Measurements from ENCODE around the gene CBX2.

CBX2 gene

GRCh38 chr17:79785017-79785899 lies 7.3 kb downstream of the CBX2 start:
- no peak for TF ChIP-seq CTCF (IDR thresholded peaks at IDR 0.05; ENCODE audit: low read depth, low read length)
- H3K4me3 ChIP-seq (replicated peaks in 1 of 2; ENCODE audit: low read depth in 2 of 2, low read length in 2 of 2), result no peak overlapping the region
- no peak for DNase-seq (ENCODE audit: low read depth in 2 of 2)

- TF ChIP-seq CTCF (IDR thresholded peaks at IDR 0.05; ENCODE audit: low read depth, low read length), result no peak
- no peak overlapping the region for H3K4me3 ChIP-seq (replicated peaks in 1 of 2; ENCODE audit: low read depth in 2 of 2, low read length in 2 of 2)
- DNase-seq (ENCODE audit: low read depth in 2 of 2), result no peak
Observed at GRCh38 chr17:79785900-79786810, 8.2 kb downstream of the CBX2 start.

- no peak for DNase-seq (ENCODE audit: low read depth in 2 of 2)
- H3K4me3 ChIP-seq (replicated peaks in 1 of 2; ENCODE audit: low read depth in 2 of 2, low read length in 2 of 2), result no peak overlapping the region
- no peak for TF ChIP-seq CTCF (IDR thresholded peaks at IDR 0.05; ENCODE audit: low read depth, low read length)
Observed at GRCh38 chr17:79786930-79787643, 9.1 kb downstream of the CBX2 start.

- no peak overlapping the region for H3K4me3 ChIP-seq (replicated peaks in 1 of 2; ENCODE audit: low read depth in 2 of 2, low read length in 2 of 2)
- TF ChIP-seq CTCF (IDR thresholded peaks at IDR 0.05; ENCODE audit: low read depth, low read length), result no peak
- DNase-seq (ENCODE audit: low read depth in 2 of 2), result no peak
Observed at GRCh38 chr17:79788455-79788854, 10.5 kb downstream of the CBX2 start.

GRCh38 chr17:79788989-79789942 lies 11.3 kb downstream of the CBX2 start:
- no peak overlapping the region for H3K4me3 ChIP-seq (replicated peaks in 1 of 2; ENCODE audit: low read depth in 2 of 2, low read length in 2 of 2)
- TF ChIP-seq CTCF (IDR thresholded peaks at IDR 0.05; ENCODE audit: low read depth, low read length), result no peak
- no peak for DNase-seq (ENCODE audit: low read depth in 2 of 2)

Data from cardiac fibroblast (primary cell).